ENCODE results near the gene LZTR1. TPM values are rescaled to one million over a fixed set of nuclear protein-coding genes. Genes with fewer than 3 reads are reported as not detected.
A peak's percentile ranks its signal among the peaks of the same experiment; 100 is the strongest.
"Not testable (repeated sequence)": the region's sequence is repeated elsewhere in the genome, so short reads cannot be mapped to it uniquely, and the experiment has no call there.

Gene LZTR1
- total RNA-seq = 10 to 100 TPM; 29.1 to 34.5 TPM

- peaks cover 4% of the 10 kb centered on the region for H3K9me3 Mint-ChIP-seq
- ChIA-PET POLR2A (interaction anchor here (0.7 to 5.2 kb wide), 6 partner anchors 9 to 32 kb away, joined by 3 to 51 read pairs (median 4); partner anchors contain the start of gene THAP7), CTCF (interaction anchor here (1.0 to 4.2 kb wide), 7 partner anchors 8 to 96 kb away, joined by 3 to 13 read pairs (median 3); no protein-coding TSS in a partner anchor)
- H3K4me1 Mint-ChIP-seq (ENCODE audit: low read depth) = peaks cover 40% of the 10 kb centered on the region
- H3K4me3 Mint-ChIP-seq = peak within 1 kb of the TSS; percentile 92
- DNase-seq = peak; percentile 79
- TF ChIP-seq CTCF (IDR thresholded peaks at IDR 0.05) = peak; percentile 56
- peak within 1 kb of the TSS; percentile 84 for H3K27ac Mint-ChIP-seq
- peaks cover 11% of the 10 kb centered on the region for H3K36me3 Mint-ChIP-seq (ENCODE audit: low read depth)
- intact Hi-C loops (cut with micrococcal nuclease) = no loop called here
- ATAC-seq = peak; percentile 72
- H3K27me3 Mint-ChIP-seq = no peaks in the 10 kb centered on the region
Observed at GRCh38 chr22:20981787-20982562, at the start of gene LZTR1. LZTR1 (plus strand) TSS chr22:20982297; CDS start chr22:20982372, 75 bp downstream.

GRCh38 chr22:20933910-20934309 lies 48.2 kb upstream of the LZTR1 start:
- DNase-seq (no peak), ATAC-seq (no peak)
- no peaks in the 10 kb centered on the region for H3K27me3 Mint-ChIP-seq
- peaks cover 45% of the 10 kb centered on the region for H3K36me3 Mint-ChIP-seq (ENCODE audit: low read depth)
- intact Hi-C loops (cut with micrococcal nuclease) = no loop called here
- no peak overlapping the region for H3K4me3 Mint-ChIP-seq
- H3K9me3 Mint-ChIP-seq = no peaks in the 10 kb centered on the region
- peaks cover 53% of the 10 kb centered on the region for H3K4me1 Mint-ChIP-seq (ENCODE audit: low read depth)
- no peak for TF ChIP-seq CTCF (IDR thresholded peaks at IDR 0.05)
- ChIA-PET CTCF (interaction anchor here (1.2 kb wide), 1 partner anchor 27 kb away, joined by 3 read pairs; no protein-coding TSS in a partner anchor), POLR2A (interaction anchor here (0.7 kb wide), 1 partner anchor 26 kb away, joined by 3 read pairs; no protein-coding TSS in a partner anchor)
- no peak overlapping the region for H3K27ac Mint-ChIP-seq

- CTCF ChIA-PET = interaction anchor here (1.2 kb wide), 1 partner anchor 26 kb away, joined by 3 read pairs; no protein-coding TSS in a partner anchor
- POLR2A ChIA-PET = interaction anchor here (0.6 kb wide), 1 partner anchor 859 kb away, joined by 3 read pairs; no protein-coding TSS in a partner anchor
- H3K4me3 Mint-ChIP-seq; DNase-seq; H3K27ac Mint-ChIP-seq; ATAC-seq; H3K9me3 Mint-ChIP-seq; H3K27me3 Mint-ChIP-seq; intact Hi-C loops (cut with micrococcal nuclease): not testable (repeated sequence)
- Mint-ChIP-seq H3K36me3 (ENCODE audit: low read depth) (peaks cover 46% of the 10 kb centered on the region), H3K4me1 (ENCODE audit: low read depth) (peaks cover 56% of the 10 kb centered on the region)
Observed at GRCh38 chr22:20935049-20935448, 47.0 kb upstream of the LZTR1 start.

GRCh38 chr22:20935780-20936539 lies 46.1 kb upstream of the LZTR1 start:
- H3K27me3 Mint-ChIP-seq = not testable (repeated sequence)

GRCh38 chr22:20937031-20937793 lies 44.9 kb upstream of the LZTR1 start:
- TF ChIP-seq CTCF (IDR thresholded peaks at IDR 0.05) = no peak
- Mint-ChIP-seq H3K9me3 (no peaks in the 10 kb centered on the region), H3K4me3 (no peak overlapping the region), H3K27ac (peak overlapping the region; percentile 17), H3K36me3 (ENCODE audit: low read depth) (peaks cover 55% of the 10 kb centered on the region), H3K4me1 (ENCODE audit: low read depth) (peaks cover 67% of the 10 kb centered on the region), H3K27me3 (no peaks in the 10 kb centered on the region)
- intact Hi-C loops (cut with micrococcal nuclease) = no loop called here
- ChIA-PET POLR2A (interaction anchor here (0.7 kb wide), 1 partner anchor 13 kb away, joined by 3 read pairs; no protein-coding TSS in a partner anchor), CTCF (interaction anchor here (1.3 to 1.6 kb wide), 3 partner anchors 20 to 52 kb away, joined by 3 to 4 read pairs (median 4); partner anchors contain the start of gene CRKL)
- no peak for DNase-seq
- no peak for ATAC-seq

More at GRCh38 chr22:20935780-20936539, 46.1 kb upstream of the LZTR1 start:
- intact Hi-C loops (cut with micrococcal nuclease); POLR2A ChIA-PET; H3K27ac Mint-ChIP-seq; H3K9me3 Mint-ChIP-seq; ATAC-seq; H3K4me3 Mint-ChIP-seq; DNase-seq: not testable (repeated sequence)
- CTCF ChIA-PET = interaction anchor here (0.8 to 1.5 kb wide), 3 partner anchors 15 to 50 kb away, joined by 3 to 4 read pairs (median 3); no protein-coding TSS in a partner anchor
- Mint-ChIP-seq H3K4me1 (ENCODE audit: low read depth) (peaks cover 65% of the 10 kb centered on the region), H3K36me3 (ENCODE audit: low read depth) (peaks cover 48% of the 10 kb centered on the region)
